NCI-H748 treated with DMSO at 0.1 percent for 48 hours (cell line): ENCODE data around the gene DIAPH2.
A peak's percentile ranks its signal among the peaks of the same experiment; 100 is the strongest.

Experiments used
- DNase-seq: peaks from one replicate; lab custom pipeline; 2025; lab: John Stamatoyannopoulos, UW

The DIAPH2 gene

DNA sequence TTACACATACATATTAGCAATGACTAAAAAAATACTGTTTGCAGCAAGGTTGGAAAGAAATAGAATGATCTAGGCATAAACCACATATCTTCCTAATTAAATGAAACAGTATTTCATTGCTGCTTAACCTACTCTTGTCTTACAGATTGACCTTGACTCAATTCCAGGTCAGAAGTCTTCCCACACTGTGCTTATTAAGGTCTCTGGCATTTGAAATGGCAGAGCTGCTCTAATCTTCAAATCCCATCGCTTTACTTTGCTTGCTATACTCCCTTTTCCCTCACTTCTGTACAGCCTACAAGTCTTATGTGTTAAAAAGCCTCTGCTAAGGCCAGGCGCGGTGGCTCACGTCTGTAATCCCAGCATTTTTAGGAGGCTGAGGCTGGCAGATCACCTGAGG is 623.5 kb downstream of the DIAPH2 start:
- DNase-seq: no peak

DNA sequence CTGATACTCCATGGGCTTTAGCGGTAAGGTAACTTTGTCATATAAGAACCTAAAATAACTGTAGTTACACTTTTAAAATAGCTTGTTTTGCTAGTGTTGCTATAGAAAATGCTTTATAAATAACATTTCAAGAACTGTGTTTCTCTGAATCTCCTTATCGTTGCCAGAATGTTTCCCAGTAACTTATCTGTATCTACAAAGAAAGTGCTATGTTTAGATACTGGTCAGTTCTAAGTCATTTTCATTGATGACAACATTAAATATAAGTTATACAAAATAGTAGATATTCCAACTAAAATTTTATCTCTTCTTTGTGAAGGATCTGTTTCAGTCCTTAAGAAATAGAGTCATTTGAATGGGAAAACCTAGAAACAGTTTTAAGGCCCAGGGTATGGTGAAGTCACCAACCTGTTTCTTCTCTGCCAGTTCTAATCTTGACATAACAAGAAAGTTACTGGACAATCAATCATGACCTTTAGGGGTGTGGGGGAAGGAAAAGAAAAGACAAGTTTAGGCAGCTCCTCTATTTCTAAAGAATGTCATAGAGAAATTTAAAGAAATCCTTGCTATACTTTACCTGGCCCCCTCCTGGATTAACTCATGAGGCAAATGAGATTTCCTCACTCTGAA is 625.0 kb downstream of the DIAPH2 start:
- no peak for DNase-seq

DNA sequence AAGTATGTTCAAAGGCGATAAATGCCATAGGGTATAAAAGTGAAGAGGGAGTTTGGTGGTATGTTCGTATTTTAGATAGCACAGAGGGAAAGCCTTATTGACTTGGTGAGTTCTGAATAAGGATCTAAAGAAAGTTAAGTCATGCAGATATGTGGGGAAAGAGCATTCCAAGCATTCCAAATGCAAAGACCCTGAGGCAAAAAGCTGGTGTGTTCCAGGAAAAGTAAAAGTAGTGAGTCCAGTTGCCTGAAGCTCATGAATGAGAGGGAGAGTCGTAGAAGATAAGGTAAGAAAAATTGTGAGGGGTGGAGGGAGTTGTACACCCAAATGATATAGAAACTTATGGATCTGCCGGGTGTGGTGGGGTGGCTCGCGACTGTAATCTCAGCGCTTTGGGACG is 625.7 kb downstream of the DIAPH2 start:
- no peak for DNase-seq

GRCh38 chrX:97311066-97311778 is 626.6 kb downstream of the DIAPH2 start:
- no peak for DNase-seq

GRCh38 chrX:97314345-97314744 is 629.7 kb downstream of the DIAPH2 start:
- DNase-seq: no peak

DNA sequence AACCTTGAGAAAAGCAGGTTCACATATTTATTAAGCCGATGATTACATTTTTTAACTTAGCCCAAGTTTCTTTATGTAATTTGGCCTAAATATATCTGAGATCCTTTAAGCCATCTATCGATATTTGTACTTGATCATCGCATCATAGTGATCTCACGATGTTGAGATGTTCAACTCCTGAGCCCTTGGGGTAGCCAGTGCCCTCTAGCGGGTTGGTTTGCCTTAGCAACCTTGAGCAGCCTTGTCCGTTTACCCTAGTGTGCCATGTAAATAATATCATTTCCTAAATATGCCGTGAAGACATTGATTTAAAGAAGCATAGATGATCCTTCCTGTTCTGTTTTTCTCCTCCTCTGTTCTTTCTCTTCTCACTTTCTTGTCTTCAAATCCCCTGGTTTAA is 631.3 kb downstream of the DIAPH2 start:
- DNase-seq: no peak

DNA sequence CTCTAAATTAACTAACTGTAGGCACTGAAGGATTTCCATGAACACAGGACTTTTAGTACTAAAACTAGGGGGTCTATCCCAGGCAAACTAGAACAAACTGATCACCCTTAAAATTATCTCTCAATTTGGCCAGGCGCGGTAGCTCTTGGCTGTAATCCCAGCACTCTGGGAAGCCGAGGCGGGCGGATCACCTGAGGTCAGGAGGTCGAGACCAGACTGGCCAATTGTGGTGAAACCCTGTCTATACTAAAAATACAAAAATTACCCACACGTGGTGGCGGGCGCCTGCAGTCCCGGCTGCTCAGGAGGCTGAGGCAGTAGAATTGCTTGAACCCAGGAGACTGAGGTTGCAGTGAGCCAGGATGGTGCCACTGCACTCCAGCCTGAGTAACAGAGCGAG is 635.7 kb downstream of the DIAPH2 start:
- no peak for DNase-seq

GRCh38 chrX:97322401-97322800 is 637.8 kb downstream of the DIAPH2 start:
- no peak for DNase-seq

DNA sequence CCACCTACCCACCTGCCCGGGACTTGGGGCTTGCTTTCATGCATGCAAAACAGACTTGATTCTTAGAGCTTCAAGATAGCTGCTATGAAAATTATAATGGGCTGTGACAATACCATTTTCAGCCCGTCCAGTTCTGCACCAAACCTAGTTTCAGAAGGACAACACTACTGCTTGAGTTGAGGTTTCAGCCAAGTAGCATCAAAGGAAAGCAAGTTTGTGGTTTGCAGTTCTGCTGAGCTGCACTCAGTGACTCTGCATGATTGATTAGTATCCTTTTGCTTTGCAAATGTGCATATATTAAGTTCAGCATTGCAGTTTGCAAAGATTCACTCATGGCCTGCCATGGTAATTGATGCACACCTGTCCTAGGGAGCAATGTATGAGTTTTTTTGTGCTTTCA is 641.8 kb downstream of the DIAPH2 start:
- no peak for DNase-seq

GRCh38 chrX:97328853-97329390 is 644.3 kb downstream of the DIAPH2 start:
- DNase-seq: no peak

- no peak for DNase-seq
These were observed 645.5 kb downstream of the DIAPH2 start for GRCh38 chrX:97330151-97330550.

DNA sequence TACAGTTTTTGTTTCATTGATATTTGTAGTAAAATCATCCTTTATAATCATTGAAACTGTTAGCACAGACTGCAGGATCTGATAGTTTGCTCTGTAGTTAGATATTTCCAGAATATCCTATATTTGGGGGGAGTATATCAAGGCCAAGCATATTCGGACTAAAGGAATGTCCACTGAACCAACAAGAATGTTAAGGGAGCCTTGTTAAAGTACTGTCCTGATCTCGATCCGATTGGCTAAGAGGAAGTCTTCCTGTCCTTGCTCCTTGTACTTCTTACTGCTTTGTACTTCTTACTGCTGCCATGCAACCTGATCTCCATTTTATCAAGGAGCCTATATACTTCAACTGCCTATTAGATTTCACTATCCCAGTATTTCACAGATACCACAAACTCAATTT is 648.3 kb downstream of the DIAPH2 start:
- no peak for DNase-seq

- DNase-seq: no peak
These were observed 650.2 kb downstream of the DIAPH2 start for GRCh38 chrX:97334850-97335249.

GRCh38 chrX:97344724-97345123 is 660.1 kb downstream of the DIAPH2 start:
- DNase-seq: no peak

GRCh38 chrX:97358941-97359340 is 674.3 kb downstream of the DIAPH2 start:
- peak; percentile 18 for DNase-seq

GRCh38 chrX:97363843-97364242 is 679.2 kb downstream of the DIAPH2 start:
- no peak for DNase-seq

- no peak for DNase-seq
These were observed 681.6 kb downstream of the DIAPH2 start for GRCh38 chrX:97366237-97366636.

DNA sequence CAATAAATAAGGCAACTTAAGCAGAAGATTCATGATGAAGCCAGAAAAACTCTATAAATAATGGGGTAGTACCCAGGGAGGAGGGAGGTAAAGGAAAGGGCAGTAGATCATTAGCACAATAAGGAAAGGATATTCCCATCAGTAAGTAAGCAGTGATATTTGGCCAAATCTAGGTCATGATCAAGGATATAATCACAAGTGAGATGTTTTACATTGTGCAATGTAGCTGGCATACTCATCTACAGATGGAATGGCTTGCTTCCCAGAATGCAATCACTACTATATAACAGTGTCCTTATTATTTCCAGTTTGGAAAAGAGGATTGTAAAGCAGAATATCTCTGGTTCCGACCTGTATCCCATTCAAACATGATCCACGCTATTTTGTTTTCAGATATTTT is 682.5 kb downstream of the DIAPH2 start:
- no peak for DNase-seq

GRCh38 chrX:97369947-97370346 is 685.3 kb downstream of the DIAPH2 start:
- DNase-seq: no peak

GRCh38 chrX:97372001-97372766 is 687.5 kb downstream of the DIAPH2 start:
- no peak for DNase-seq

- DNase-seq: no peak
These were observed 689.6 kb downstream of the DIAPH2 start for GRCh38 chrX:97374266-97374665.

DNA sequence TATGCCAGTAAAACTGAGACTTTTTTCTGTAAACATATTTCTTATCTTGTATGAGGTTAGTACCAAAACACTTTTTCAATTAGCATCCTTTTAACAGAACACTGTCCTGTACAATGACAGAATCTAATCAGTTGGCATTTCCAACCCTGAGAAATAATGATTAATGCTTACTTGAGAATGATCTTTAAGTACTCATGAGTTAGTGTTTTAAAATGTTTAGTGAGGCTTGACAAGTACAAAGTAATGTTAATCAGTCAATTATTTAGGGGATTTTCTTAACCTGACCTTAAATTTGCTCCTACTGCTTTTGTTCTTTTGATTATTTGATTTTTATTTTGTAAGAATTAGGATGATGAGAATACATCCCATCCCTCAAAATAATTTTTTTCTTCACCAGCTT is 695.6 kb downstream of the DIAPH2 start:
- DNase-seq: no peak

GRCh38 chrX:97384685-97385084 is 700.0 kb downstream of the DIAPH2 start:
- DNase-seq: no peak
